ENCODE data around the gene IL1F10.

Gene IL1F10

GRCh38 chr2:113056521-113056920 is 11.2 kb upstream of the IL1F10 start:
- no peak for TF ChIP-seq FOXP2 (optimal IDR thresholded peaks at IDR 0.05; ENCODE audit: borderline replicate concordance, extremely low read depth, extremely low read length, insufficient read depth)
- TF ChIP-seq POLR2AphosphoS5 (IDR thresholded peaks at IDR 0.05; ENCODE audit: low read depth, low read length) = no peak
- no peak for TF ChIP-seq TAF1 (IDR thresholded peaks at IDR 0.05; ENCODE audit: borderline replicate concordance, insufficient read depth, low read length)
- no peak for TF ChIP-seq REST (IDR thresholded peaks at IDR 0.05; ENCODE audit: insufficient read depth in 1 of 2, low read depth in 2 of 2, low read length in 2 of 2)
- TF ChIP-seq SIN3A (IDR thresholded peaks at IDR 0.05; ENCODE audit: borderline replicate concordance, insufficient read depth, low read length) = no peak

GRCh38 chr2:113057117-113057516 is 10.7 kb upstream of the IL1F10 start:
- TF ChIP-seq SIN3A (IDR thresholded peaks at IDR 0.05; ENCODE audit: borderline replicate concordance, insufficient read depth, low read length) = no peak
- TF ChIP-seq FOXP2 (optimal IDR thresholded peaks at IDR 0.05; ENCODE audit: borderline replicate concordance, extremely low read depth, extremely low read length, insufficient read depth) = no peak
- TF ChIP-seq REST (IDR thresholded peaks at IDR 0.05; ENCODE audit: insufficient read depth in 1 of 2, low read depth in 2 of 2, low read length in 2 of 2) = no peak
- no peak for TF ChIP-seq TAF1 (IDR thresholded peaks at IDR 0.05; ENCODE audit: borderline replicate concordance, insufficient read depth, low read length)
- no peak for TF ChIP-seq POLR2AphosphoS5 (IDR thresholded peaks at IDR 0.05; ENCODE audit: low read depth, low read length)

- TF ChIP-seq POLR2AphosphoS5 (IDR thresholded peaks at IDR 0.05; ENCODE audit: low read depth, low read length) = no peak
- no peak for TF ChIP-seq SIN3A (IDR thresholded peaks at IDR 0.05; ENCODE audit: borderline replicate concordance, insufficient read depth, low read length)
- TF ChIP-seq FOXP2 (optimal IDR thresholded peaks at IDR 0.05; ENCODE audit: borderline replicate concordance, extremely low read depth, extremely low read length, insufficient read depth) = no peak
- no peak for TF ChIP-seq REST (IDR thresholded peaks at IDR 0.05; ENCODE audit: insufficient read depth in 1 of 2, low read depth in 2 of 2, low read length in 2 of 2)
- TF ChIP-seq TAF1 (IDR thresholded peaks at IDR 0.05; ENCODE audit: borderline replicate concordance, insufficient read depth, low read length) = no peak
Measured at GRCh38 chr2:113058411-113058994, 9.3 kb upstream of the IL1F10 start.

- TF ChIP-seq SIN3A (IDR thresholded peaks at IDR 0.05; ENCODE audit: borderline replicate concordance, insufficient read depth, low read length) (no peak), REST (IDR thresholded peaks at IDR 0.05; ENCODE audit: insufficient read depth in 1 of 2, low read depth in 2 of 2, low read length in 2 of 2) (no peak), FOXP2 (optimal IDR thresholded peaks at IDR 0.05; ENCODE audit: borderline replicate concordance, extremely low read depth, extremely low read length, insufficient read depth) (no peak), TAF1 (IDR thresholded peaks at IDR 0.05; ENCODE audit: borderline replicate concordance, insufficient read depth, low read length) (no peak), POLR2AphosphoS5 (IDR thresholded peaks at IDR 0.05; ENCODE audit: low read depth, low read length) (no peak)
Measured at GRCh38 chr2:113058998-113059960, 8.5 kb upstream of the IL1F10 start, which contains the start of gene IL36RN. Gene IL36RN, plus strand, starts transcription at chr2:113059198. Its CDS starts 241 bp downstream, at chr2:113059439.
